SW480 (cell line): ENCODE measurements around the gene RGS8.

Source experiments
- DNase-seq: peaks from one replicate; pipeline ENCODE4 v3.0.0-alpha.2; 2016; ENCODE audit warnings: low spot score

Gene RGS8

GRCh38 chr1:182671750-182672486, 12.5 kb downstream of the RGS8 start:
- DNase-seq: no peak

DNA sequence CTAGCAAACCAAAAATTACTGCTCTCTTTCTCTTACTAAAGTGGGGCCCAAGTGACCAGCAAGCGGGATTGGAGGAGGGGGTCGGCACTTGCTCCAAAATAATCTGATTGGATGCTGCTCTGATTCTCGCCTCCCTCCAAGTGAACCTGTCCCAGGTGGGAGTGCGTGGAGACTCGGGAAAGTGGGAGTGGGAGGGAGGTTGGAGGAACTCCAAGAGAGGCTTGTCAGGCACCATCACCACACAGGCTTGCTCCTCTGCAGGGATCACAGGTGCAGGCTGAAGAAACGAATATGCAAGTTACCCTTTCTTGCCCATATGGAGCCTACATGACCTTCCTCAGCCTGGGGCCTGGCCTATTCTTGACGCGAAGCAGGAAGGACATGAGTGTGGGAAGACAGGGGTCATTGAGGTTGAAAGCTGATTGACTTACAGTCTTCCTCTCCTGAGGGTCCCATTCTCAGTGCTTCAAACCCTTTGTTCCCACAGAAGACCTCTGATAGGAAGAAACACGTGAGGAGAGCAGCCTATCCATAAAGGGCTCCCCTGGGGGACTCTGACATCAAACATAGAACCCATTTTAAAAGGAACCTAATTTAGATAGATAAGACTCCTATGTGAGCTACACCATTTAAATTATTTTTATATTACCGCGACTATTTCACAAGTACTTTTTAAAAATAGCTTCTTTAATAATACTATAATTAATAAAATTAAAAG, 14.2 kb downstream of the RGS8 start:
- no peak for DNase-seq

DNA sequence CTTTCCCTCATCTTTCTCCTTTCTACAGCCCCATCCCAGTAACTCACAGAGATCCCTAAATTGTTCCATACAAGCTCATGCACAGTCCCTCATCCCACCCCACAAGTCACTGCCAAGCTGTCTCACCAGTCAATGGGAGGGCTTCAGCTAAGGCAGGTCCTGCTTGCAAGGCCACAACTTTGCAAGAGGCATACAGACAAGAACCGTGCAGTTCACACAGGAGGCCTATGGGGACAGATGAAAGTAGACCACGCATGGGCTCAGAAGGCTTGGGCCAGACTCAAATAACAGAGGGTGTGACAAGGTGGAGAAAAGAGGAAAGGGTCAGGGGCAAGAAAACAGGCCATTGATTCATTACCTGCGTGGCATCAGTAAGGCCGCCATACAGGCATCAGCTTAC, 15.1 kb downstream of the RGS8 start:
- no peak for DNase-seq

DNA sequence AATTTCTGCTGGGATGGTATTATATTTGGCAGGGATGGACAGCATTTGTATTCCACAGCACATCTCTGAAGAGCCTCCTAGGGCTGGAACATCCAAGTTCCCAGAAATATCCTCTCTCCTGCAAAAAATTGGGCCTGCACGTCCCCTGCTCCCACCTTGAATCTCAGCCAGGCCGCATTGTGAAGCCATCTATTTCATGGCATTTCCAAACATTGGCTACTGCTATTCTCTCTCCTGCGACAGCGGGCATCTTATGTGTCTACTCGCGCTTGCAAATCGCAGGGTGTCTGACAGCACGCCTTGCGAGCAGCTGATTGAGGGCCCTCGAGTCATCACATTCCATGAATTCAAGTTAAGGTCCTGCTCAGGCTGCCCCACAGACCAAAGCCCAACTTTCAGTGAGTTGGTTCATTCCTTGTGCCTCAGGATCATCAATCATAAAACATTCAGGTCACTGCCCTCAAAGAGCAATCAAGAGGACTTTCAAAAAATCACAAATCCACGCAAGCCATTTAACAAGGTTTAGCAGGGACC, 15.8 kb downstream of the RGS8 start:
- DNase-seq: no peak

DNA sequence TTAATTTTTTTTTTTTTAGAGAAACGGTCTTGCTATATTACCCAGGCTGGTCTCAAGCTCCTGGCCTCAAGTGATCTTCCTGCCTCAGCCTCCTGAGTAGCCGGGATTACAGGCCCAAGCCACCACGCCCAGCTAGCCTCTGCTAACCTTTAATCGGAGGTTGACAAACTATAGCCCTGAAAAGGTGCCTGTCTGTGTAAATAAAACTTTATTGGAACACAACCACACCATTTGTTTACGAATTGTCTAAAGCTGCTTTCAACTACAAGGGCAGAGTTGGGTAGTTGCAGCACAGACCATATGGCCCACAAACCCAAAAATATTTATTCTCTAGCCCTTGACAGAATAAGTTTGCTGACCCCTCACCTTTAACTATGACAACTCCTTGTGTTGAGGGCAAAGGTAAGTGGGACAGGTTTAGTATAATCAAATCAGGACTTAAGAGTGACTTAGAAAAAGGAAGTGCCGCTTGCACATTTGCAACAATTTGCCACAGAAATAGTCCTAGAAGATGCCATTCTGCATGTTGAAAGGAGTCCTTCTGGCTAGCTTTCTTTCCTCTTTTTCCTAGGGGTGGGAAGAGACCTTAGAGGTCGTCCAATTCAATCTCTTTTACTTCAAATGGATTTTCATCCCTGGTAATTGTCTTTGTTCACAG, 16.4 kb downstream of the RGS8 start:
- no peak for DNase-seq

DNA sequence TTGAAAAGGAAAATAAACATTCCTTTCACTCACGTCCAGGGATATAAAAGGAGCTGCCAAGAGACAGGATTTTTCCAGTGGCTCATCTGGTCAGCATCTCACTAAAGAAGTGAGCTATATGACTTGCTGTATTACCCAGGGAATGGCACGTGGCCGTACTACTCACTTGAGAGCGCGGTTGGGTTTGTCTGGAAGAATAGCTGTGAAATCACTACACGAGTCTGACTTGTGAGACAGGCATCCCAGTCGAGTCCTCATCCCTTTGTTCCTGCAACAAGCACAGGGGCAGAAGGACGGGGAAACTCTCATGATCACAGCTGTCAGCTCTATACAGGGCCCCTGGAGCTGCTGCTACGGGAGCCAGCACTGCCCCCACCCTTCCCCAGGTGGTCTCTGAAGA, 17.7 kb downstream of the RGS8 start:
- no peak for DNase-seq

DNA sequence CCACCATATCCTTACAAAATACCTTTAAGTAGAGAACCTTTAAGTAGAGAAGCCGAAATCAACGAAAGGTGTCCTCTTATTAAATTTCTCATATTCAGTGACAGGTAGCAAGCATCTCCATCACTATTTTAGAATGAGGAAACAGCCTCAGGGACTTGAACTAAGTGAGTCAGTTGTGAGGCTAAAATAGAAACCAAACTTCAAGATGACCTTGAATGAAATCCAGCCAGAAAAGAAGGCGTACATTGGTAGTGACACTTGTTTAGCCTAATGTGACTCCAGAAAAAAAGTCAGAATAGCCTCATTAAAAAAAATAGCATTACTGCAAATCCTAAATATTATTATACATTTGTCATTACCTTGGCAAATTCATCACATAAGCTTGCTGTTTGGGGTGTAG, 20.1 kb downstream of the RGS8 start:
- DNase-seq: no peak

DNA sequence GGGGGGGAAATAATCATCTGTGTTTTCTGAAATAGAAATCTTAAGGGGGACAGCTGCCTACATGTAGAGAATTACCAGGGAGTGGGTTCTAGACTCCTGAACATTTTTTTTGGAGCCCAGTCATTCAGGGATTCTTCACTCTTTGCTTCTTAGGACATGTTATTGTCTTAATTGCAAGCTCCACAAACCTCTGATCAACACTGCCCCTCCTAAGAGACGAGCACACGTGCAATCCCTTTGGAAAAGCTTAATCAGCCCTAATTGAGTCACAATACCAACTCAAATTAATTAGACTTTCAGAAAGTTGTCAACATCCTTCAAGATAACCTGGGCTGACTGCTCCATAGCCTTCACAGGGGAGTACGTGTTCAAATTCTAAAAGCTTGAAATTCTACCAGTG, 21.4 kb downstream of the RGS8 start:
- DNase-seq: no peak

- DNase-seq: no peak
Observed at GRCh38 chr1:182662121-182662890, 22.1 kb downstream of the RGS8 start.

DNA sequence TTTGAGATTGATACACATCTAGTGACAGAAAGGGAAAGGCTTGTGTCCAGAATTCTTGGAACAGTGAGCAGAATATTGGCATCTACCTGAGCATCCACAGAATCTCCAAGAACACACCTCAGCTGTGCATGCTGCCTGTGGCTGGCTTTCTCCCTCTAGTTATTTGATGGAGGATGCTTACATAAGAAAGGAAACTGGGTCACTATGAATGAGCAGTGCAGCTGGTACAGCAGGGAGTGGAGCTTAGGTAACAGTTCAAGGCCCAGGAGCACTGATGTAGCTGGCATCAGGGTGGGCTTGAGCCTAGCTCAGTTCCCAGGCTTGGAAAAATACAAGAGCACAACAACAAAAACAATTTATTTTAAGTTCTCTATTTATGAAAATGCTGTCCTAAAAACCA, 26.3 kb downstream of the RGS8 start:
- DNase-seq: no peak

DNA sequence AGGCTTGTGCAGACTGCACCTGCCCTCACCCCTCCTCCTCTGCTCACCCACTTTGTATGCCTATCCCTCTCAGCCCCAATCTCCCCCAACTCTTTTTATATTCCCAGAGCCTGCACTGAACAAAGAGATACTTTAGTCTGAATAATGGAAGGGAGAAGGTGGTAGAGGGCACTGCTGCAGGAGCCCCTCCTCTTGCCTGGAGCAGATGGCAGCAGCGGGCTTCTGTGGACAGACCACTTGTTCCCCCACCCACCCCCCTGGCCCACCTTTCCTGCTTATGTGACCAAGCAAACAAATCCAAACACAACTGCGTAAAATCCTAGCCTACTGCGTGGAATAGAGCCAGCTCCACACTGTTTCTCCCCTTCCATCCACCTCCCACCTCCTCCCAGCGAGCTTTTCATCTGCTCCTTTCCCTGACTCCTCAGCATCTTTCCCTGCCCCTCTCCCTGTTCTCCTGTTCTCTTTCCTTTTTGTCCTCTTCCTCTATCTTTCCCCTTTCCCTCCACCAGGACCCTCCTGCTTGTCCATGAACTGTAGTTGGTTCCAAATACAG, 27.5 kb downstream of the RGS8 start:
- DNase-seq: no peak

GRCh38 chr1:182653986-182654385, 30.4 kb downstream of the RGS8 start:
- no peak for DNase-seq

DNA sequence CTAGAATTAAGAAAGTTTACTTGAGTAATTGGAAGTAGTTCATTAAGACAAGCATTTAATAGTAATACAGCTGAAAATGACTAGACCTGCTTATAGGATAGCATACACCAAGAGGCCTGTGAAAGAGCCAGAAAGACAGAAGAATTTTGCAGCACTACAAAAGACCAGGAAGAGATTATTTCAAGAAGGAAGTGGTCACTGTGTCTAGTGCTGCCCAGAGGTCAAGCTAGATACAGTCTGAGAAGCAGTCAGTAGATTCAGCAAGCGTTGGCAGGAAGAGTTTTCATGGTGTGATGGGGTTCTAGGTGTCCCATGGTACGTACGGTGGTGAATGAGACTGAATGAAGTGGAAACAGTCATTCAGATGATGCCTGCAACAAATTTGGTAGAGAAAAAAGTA, 31.5 kb downstream of the RGS8 start:
- no peak for DNase-seq

GRCh38 chr1:182651339-182651724, 33.1 kb downstream of the RGS8 start:
- DNase-seq: no peak

DNA sequence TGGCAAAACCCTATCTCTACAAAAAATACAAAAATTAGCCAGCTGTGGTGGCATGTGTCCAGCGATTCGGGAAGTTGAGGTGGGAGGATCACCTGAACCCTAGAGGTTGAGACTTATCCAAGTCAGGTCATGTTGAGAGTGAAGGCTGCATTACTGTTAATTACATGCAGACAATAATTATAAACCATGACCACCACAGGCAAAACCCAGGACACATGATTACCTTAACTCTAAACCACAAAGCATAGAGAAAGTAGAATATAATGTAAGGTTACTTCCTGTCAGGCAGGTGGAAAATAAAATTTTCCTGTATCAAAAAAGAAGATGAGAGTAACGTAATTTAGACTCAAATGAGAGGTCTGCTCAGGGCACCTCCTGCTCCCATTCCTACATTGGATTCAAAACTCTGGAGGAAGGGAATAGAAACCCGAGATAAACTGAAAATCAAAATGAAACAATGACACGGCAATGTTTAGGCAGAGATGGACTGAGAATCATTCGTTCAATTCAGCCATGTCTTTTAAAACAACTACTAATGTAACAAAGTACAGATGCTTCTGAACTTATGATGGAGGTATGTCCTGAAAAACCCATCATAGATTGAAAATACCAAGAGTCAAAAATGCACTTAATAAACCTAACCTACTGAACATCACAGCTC, 33.6 kb downstream of the RGS8 start:
- DNase-seq: no peak

- DNase-seq: no peak
Observed at GRCh38 chr1:182649041-182649440, 35.3 kb downstream of the RGS8 start.

GRCh38 chr1:182646739-182647138, 37.6 kb downstream of the RGS8 start:
- no peak for DNase-seq

DNA sequence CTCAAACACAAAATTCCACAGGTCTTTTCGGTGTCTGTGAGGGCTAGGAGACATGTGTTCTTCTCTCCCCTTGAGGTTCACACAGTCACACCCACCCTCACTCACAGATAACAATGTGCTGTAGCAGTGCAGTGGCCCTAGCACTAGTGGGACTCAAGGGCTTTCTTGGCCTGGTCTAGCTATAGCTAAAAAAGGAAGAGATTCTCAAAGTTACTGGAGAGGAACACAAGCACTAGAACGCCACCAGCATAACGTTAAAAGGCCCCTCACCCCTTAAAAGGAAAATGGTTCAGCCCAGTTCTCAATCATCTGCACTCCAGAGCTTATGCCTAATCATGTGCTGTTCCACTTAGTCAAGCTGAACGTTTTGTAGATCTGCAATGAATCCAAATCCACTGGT, 39.5 kb downstream of the RGS8 start:
- no peak for DNase-seq

DNA sequence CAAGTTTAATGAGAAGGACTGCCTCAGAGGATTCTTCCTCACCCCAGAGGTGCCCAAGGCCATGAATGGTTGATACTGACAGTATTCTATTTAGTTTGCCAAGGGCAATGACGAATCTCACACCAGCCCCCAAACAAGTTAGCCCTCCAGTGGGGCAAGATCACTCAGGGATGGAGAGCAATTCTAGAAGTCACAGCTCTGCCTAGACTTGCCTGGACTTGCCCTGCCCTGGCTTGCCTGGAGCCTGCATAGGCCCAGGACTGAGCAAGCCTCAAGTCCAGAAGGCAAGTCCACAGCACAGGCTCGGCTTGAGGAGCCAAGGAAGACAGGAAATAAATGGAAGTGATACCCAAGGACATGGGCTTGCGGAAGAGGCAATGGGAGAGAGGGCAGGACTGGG, 40.7 kb downstream of the RGS8 start:
- no peak for DNase-seq

- DNase-seq: no peak
Observed at GRCh38 chr1:182642461-182642860, 41.9 kb downstream of the RGS8 start.

GRCh38 chr1:182641561-182641960, 42.8 kb downstream of the RGS8 start:
- DNase-seq: no peak
